Nephron progenitor cell (in vitro differentiated cells): ENCODE data around the gene RANBP9.

Source experiments
- DNase-seq: peaks from one replicate; pipeline ENCODE4 v3.0.0; 2021
- H3K27ac Mint-ChIP-seq: 2 replicates; pipeline ENCODE4 v1.8.0; 2021; ENCODE audit warnings: mild to moderate bottlenecking, moderate library complexity, mixed read lengths
- H3K27me3 Mint-ChIP-seq: 2 replicates; pipeline ENCODE4 v1.8.0; 2021; ENCODE audit warnings: mild to moderate bottlenecking, low read depth, mixed read lengths; ENCODE audit not compliant: poor library complexity
- H3K36me3 Mint-ChIP-seq: 2 replicates; pipeline ENCODE4 v1.8.0; 2021; ENCODE audit warnings: low read depth, mixed read lengths
- H3K4me1 Mint-ChIP-seq: 2 replicates; pipeline ENCODE4 v1.8.0; 2021; ENCODE audit warnings: mixed read lengths
- H3K4me3 Mint-ChIP-seq: 2 replicates; pipeline ENCODE4 v1.8.0; 2021; ENCODE audit warnings: mild to moderate bottlenecking, moderate library complexity, mixed read lengths
- H3K9me3 Mint-ChIP-seq: 2 replicates; pipeline ENCODE4 v1.8.0; 2021; ENCODE audit warnings: mild to moderate bottlenecking, moderate library complexity, mixed read lengths
- TF ChIP-seq, protein P1 (sequence below): fragments of 200-600 bp; sonication (generic); IDR thresholded peaks from 2 replicates; pipeline ENCODE4 v1.5.0; 2021; ENCODE audit warnings: antibody characterized with exemption

The RANBP9 gene

GRCh38 chr6:13725570-13725969, 13.9 kb upstream of the RANBP9 start:
- Mint-ChIP-seq H3K36me3 (no peaks in the 10 kb centered on the region), H3K27ac (no peak overlapping the region), H3K9me3 (peaks cover 4% of the 10 kb centered on the region), H3K27me3 (no peaks in the 10 kb centered on the region), H3K4me1 (no peaks in the 10 kb centered on the region), H3K4me3 (no peak overlapping the region)
- TF ChIP-seq, protein P1, sequence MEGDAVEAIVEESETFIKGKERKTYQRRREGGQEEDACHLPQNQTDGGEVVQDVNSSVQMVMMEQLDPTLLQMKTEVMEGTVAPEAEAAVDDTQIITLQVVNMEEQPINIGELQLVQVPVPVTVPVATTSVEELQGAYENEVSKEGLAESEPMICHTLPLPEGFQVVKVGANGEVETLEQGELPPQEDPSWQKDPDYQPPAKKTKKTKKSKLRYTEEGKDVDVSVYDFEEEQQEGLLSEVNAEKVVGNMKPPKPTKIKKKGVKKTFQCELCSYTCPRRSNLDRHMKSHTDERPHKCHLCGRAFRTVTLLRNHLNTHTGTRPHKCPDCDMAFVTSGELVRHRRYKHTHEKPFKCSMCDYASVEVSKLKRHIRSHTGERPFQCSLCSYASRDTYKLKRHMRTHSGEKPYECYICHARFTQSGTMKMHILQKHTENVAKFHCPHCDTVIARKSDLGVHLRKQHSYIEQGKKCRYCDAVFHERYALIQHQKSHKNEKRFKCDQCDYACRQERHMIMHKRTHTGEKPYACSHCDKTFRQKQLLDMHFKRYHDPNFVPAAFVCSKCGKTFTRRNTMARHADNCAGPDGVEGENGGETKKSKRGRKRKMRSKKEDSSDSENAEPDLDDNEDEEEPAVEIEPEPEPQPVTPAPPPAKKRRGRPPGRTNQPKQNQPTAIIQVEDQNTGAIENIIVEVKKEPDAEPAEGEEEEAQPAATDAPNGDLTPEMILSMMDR, result no peak
- no peak for DNase-seq

- TF ChIP-seq, protein P1, result no peak
- Mint-ChIP-seq H3K27me3 (no peaks in the 10 kb centered on the region), H3K9me3 (peaks cover 4% of the 10 kb centered on the region), H3K36me3 (no peaks in the 10 kb centered on the region), H3K27ac (no peak overlapping the region), H3K4me3 (no peak overlapping the region), H3K4me1 (no peaks in the 10 kb centered on the region)
- no peak for DNase-seq
Observed at GRCh38 chr6:13725052-13725451, 13.4 kb upstream of the RANBP9 start.

DNA sequence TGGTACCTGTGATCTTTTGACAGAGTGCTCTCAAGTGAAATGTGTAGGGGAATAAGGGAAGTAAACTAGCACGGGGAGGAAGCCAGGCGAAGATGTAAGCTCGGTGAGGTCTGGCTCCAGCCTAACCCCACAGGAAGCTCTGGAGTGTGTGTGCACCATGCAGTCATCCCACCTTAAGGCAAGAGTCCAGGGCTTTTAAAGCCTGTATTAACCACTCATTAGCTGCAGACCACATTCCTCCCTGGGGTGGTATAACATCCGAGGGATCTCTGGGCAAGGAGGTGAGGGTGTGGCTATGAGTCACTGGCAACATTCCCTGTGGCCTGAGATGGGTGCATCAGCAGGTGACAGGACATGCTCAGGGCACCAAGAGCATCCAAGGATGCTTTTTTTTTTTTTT, 12.5 kb upstream of the RANBP9 start:
- no peak overlapping the region for H3K4me3 Mint-ChIP-seq
- peaks cover 4% of the 10 kb centered on the region for H3K9me3 Mint-ChIP-seq
- H3K36me3 Mint-ChIP-seq, result no peaks in the 10 kb centered on the region
- no peaks in the 10 kb centered on the region for H3K27me3 Mint-ChIP-seq
- H3K27ac Mint-ChIP-seq, result no peak overlapping the region
- TF ChIP-seq, protein P1, result no peak
- DNase-seq, result no peak
- no peaks in the 10 kb centered on the region for H3K4me1 Mint-ChIP-seq

GRCh38 chr6:13722880-13723279, 11.2 kb upstream of the RANBP9 start:
- TF ChIP-seq, protein P1, result no peak
- H3K27me3 Mint-ChIP-seq, result no peaks in the 10 kb centered on the region
- no peak overlapping the region for H3K27ac Mint-ChIP-seq
- no peak overlapping the region for H3K4me3 Mint-ChIP-seq
- H3K9me3 Mint-ChIP-seq, result peaks cover 8% of the 10 kb centered on the region
- peaks cover 4% of the 10 kb centered on the region for H3K36me3 Mint-ChIP-seq
- no peaks in the 10 kb centered on the region for H3K4me1 Mint-ChIP-seq
- no peak for DNase-seq

GRCh38 chr6:13718123-13718458, 6.5 kb upstream of the RANBP9 start:
- no peak overlapping the region for H3K4me3 Mint-ChIP-seq
- peaks cover 30% of the 10 kb centered on the region for H3K9me3 Mint-ChIP-seq
- H3K27ac Mint-ChIP-seq, result no peak overlapping the region
- H3K27me3 Mint-ChIP-seq, result no peaks in the 10 kb centered on the region
- H3K4me1 Mint-ChIP-seq, result peaks cover 3% of the 10 kb centered on the region
- no peak for DNase-seq
- H3K36me3 Mint-ChIP-seq, result peaks cover 22% of the 10 kb centered on the region
- TF ChIP-seq, protein P1, result no peak

DNA sequence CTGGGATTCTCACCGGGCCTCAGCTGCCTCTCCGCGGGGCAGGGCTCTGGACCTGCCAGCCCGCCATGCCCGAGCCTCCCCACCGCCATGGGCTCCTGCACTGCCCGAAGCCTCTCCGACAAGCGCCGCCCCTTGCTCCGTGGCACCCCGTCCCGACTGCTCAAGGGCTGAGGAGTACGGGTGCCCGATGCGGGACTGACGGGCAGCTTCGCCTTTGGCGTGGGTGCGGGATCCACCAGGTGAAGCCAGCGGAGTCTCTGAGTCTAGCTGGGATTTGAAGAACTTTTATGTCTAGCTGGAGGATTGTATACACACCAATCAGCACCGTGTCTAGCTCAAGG, 5.3 kb upstream of the RANBP9 start:
- H3K27me3 Mint-ChIP-seq, result peaks cover 3% of the 10 kb centered on the region
- peaks cover 30% of the 10 kb centered on the region for H3K9me3 Mint-ChIP-seq
- H3K36me3 Mint-ChIP-seq, result peaks cover 22% of the 10 kb centered on the region
- no peak overlapping the region for H3K27ac Mint-ChIP-seq
- TF ChIP-seq, protein P1, result no peak
- H3K4me1 Mint-ChIP-seq, result peaks cover 14% of the 10 kb centered on the region
- no peak overlapping the region for H3K4me3 Mint-ChIP-seq
- DNase-seq, result no peak
